Neuronal stem cell (in vitro differentiated cells): ENCODE measurements around the gene FBXO5. TPM values are rescaled to one million over a fixed set of nuclear protein-coding genes. Genes with fewer than 3 reads are reported as not detected.

Experiments used
- DNase-seq: peaks from one replicate; pipeline ENCODE4 v3.0.0-alpha.2; 2013; ENCODE audit warnings: low spot score
- H2AFZ ChIP-seq: one replicate; pipeline ENCODE4 v1.6.1; 2013; ENCODE audit warnings: mild to moderate bottlenecking, low read length, inconsistent platforms
- H2AK5ac ChIP-seq: 2 replicates; pipeline ENCODE4 v1.6.1; 2013; ENCODE audit warnings: low read depth, mild to moderate bottlenecking, inconsistent platforms, low read length, moderate library complexity, mixed read lengths
- H2BK120ac ChIP-seq: 2 replicates; pipeline ENCODE4 v1.6.1; 2013; ENCODE audit warnings: low read depth, mild to moderate bottlenecking, inconsistent platforms, low read length, moderate library complexity, mixed read lengths
- H2BK12ac ChIP-seq: one replicate; pipeline ENCODE4 v1.6.1; 2013; ENCODE audit warnings: low read length, inconsistent platforms
- H2BK15ac ChIP-seq: 2 replicates; pipeline ENCODE4 v1.6.1; 2013; ENCODE audit warnings: mild to moderate bottlenecking, low read length, inconsistent platforms, mixed read lengths
- H2BK5ac ChIP-seq: one replicate; pipeline ENCODE4 v1.6.1; 2013; ENCODE audit warnings: inconsistent platforms, mild to moderate bottlenecking, low read length, moderate library complexity
- H3K14ac ChIP-seq: one replicate; pipeline ENCODE4 v1.6.1; 2013; ENCODE audit warnings: low read length, inconsistent platforms
- H3K18ac ChIP-seq: 2 replicates; pipeline ENCODE4 v1.6.1; 2013; ENCODE audit warnings: low read length, inconsistent platforms
- H3K23ac ChIP-seq: 2 replicates; pipeline ENCODE4 v1.6.1; 2013; ENCODE audit warnings: low read depth, mild to moderate bottlenecking, mixed read lengths, low read length, inconsistent platforms; ENCODE audit not compliant: poor library complexity
- H3K27ac ChIP-seq: replicated peaks from 3 replicates; pipeline ENCODE4 v1.5.1; 2013; ENCODE audit warnings: low read length, inconsistent platforms
- H3K27me3 ChIP-seq, 3 experiments: 2 replicates each; pipeline ENCODE4 v1.6.1; 2013; ENCODE audit warnings: low read length in 3 of 3, mild to moderate bottlenecking in 2 of 3, inconsistent platforms in 1 of 3, low read depth in 1 of 3, mixed read lengths in 1 of 3, moderate library complexity in 1 of 3; ENCODE audit not compliant: control insufficient read depth in 3 of 3, insufficient read depth in 3 of 3
- H3K36me3 ChIP-seq, 2 donors: replicated peaks in 1 of 2; 2 replicates each; pipeline ENCODE4 v1.6.1; 2013; ENCODE audit warnings: low read length in 2 of 2; ENCODE audit not compliant: control insufficient read depth in 2 of 2, insufficient read depth in 2 of 2
- H3K4ac ChIP-seq: 2 replicates; pipeline ENCODE4 v1.6.1; 2013; ENCODE audit warnings: inconsistent platforms, mild to moderate bottlenecking, low read length, moderate library complexity
- H3K4me1 ChIP-seq, 2 donors: 1 replicate in 1 of 2; 2 replicates in 1 of 2; pipeline ENCODE4 v1.6.1; 2013; ENCODE audit warnings: low read length in 2 of 2, low read depth in 1 of 2; ENCODE audit not compliant: control insufficient read depth in 2 of 2, insufficient read depth in 1 of 2
- H3K4me2 ChIP-seq: one replicate; pipeline ENCODE4 v1.6.1; 2013; ENCODE audit warnings: mild to moderate bottlenecking, low read length, inconsistent platforms; ENCODE audit not compliant: insufficient read depth, poor library complexity, severe bottlenecking
- H3K4me3 ChIP-seq, 2 donors: 2 replicates each; pipeline ENCODE4 v1.5.1; 2013; ENCODE audit warnings: low read length in 2 of 2, mild to moderate bottlenecking in 2 of 2, inconsistent platforms in 1 of 2, moderate library complexity in 1 of 2
- H3K79me1 ChIP-seq: one replicate; pipeline ENCODE4 v1.6.1; 2013; ENCODE audit warnings: low read depth, mild to moderate bottlenecking, inconsistent platforms, low read length, moderate library complexity
- H3K9ac ChIP-seq: one replicate; pipeline ENCODE4 v1.6.1; 2013; ENCODE audit warnings: mild to moderate bottlenecking, low read depth, low read length, inconsistent platforms; ENCODE audit not compliant: poor library complexity
- H3K9me3 ChIP-seq, 2 donors: replicated peaks in 1 of 2; 2 replicates each; pipeline versions ENCODE3 to v1.6.1; 2013; ENCODE audit warnings: low read length in 2 of 2, mild to moderate bottlenecking in 2 of 2, inconsistent platforms in 1 of 2, low read depth in 1 of 2, mixed read lengths in 1 of 2, moderate library complexity in 1 of 2; ENCODE audit not compliant: control insufficient read depth in 2 of 2, insufficient read depth in 1 of 2
- H4K8ac ChIP-seq: one replicate; pipeline ENCODE4 v1.6.1; 2013; ENCODE audit warnings: low read depth, mild to moderate bottlenecking, inconsistent platforms, low read length, moderate library complexity
- H4K91ac ChIP-seq: one replicate; pipeline ENCODE4 v1.6.1; 2013; ENCODE audit warnings: low read length, low read depth, mild to moderate bottlenecking, inconsistent platforms; ENCODE audit not compliant: poor library complexity
- WGBS, 2 donors: extraction: QIAGEN DNeasy Blood & Tissue Kit; methylation state at CpG; one replicate each; pipeline ENCODE4 v1.1.7; 2013; ENCODE audit warnings: missing lambda C conversion rate in 2 of 2, mixed read lengths in 1 of 2; ENCODE audit not compliant: insufficient read length in 2 of 2, insufficient replicate concordance in 1 of 2; ENCODE audit errors: extremely low coverage in 2 of 2; 5-methylcytosine and 5-hydroxymethylcytosine counted together
- small RNA-seq: library from polyadenylated mRNA; stranded (forward); fragments of <200 nt; extraction: miRNeasy Mini kit (QIAGEN cat#:217004); gene quantifications from one replicate; pipeline ENCODE3, GENCODE V24; 2013; ENCODE audit not compliant: insufficient read depth

Gene FBXO5

GRCh38 chr6:152941746-152942145 lies 41.1 kb downstream of the FBXO5 start:
- Histone ChIP-seq H3K23ac (no peak overlapping the region), H3K4me2 (no peak overlapping the region), H2BK12ac (no peak overlapping the region), H4K8ac (no peak overlapping the region), H2AFZ (no peak overlapping the region), H3K27ac (no peak overlapping the region), H3K9me3 (no peaks in the 10 kb centered on the region), H2BK120ac (no peak overlapping the region), H2BK5ac (no peak overlapping the region), H3K27me3 (no peaks in the 10 kb centered on the region), H4K91ac (no peak overlapping the region), H3K14ac (no peak overlapping the region), H2AK5ac (no peak overlapping the region), H3K18ac (no peak overlapping the region), H3K4me3 (no peak overlapping the region), H3K79me1 (no peaks in the 10 kb centered on the region), H2BK15ac (no peak overlapping the region), H3K36me3 (no peaks in the 10 kb centered on the region), H3K4ac (no peak overlapping the region), H3K9ac (no peak overlapping the region), H3K4me1 (no peaks in the 10 kb centered on the region)
- no peak for DNase-seq

GRCh38 chr6:152932865-152933264 lies 50.0 kb downstream of the FBXO5 start:
- H3K36me3 ChIP-seq, result no peaks in the 10 kb centered on the region
- no peak overlapping the region for H3K23ac ChIP-seq
- H2BK12ac ChIP-seq, result no peak overlapping the region
- H2AK5ac ChIP-seq, result no peak overlapping the region
- H3K79me1 ChIP-seq, result no peaks in the 10 kb centered on the region
- no peak overlapping the region for H2BK15ac ChIP-seq
- H4K91ac ChIP-seq, result no peak overlapping the region
- no peaks in the 10 kb centered on the region for H3K4me1 ChIP-seq
- WGBS, 2 donors, result no CpG with 5 or more reads among the region's 3 CpGs
- no peak overlapping the region for H2AFZ ChIP-seq
- no peak overlapping the region for H3K18ac ChIP-seq
- DNase-seq, result no peak
- no peak overlapping the region for H3K4me2 ChIP-seq
- no peak overlapping the region for H2BK120ac ChIP-seq
- no peak overlapping the region for H3K14ac ChIP-seq
- H3K27me3 ChIP-seq, result no peaks in the 10 kb centered on the region
- H2BK5ac ChIP-seq, result no peak overlapping the region
- no peak overlapping the region for H3K9ac ChIP-seq
- no peak overlapping the region for H3K27ac ChIP-seq
- no peak overlapping the region for H3K4me3 ChIP-seq
- H3K9me3 ChIP-seq, result no peaks in the 10 kb centered on the region
- H4K8ac ChIP-seq, result no peak overlapping the region
- H3K4ac ChIP-seq, result no peak overlapping the region

GRCh38 chr6:152922706-152923105 lies 60.1 kb downstream of the FBXO5 start:
- DNase-seq, result no peak
- no peak overlapping the region for H3K4me3 ChIP-seq
- no peaks in the 10 kb centered on the region for H3K36me3 ChIP-seq
- H3K4ac ChIP-seq, result no peak overlapping the region
- no peak overlapping the region for H2AK5ac ChIP-seq
- no peak overlapping the region for H3K18ac ChIP-seq
- H4K91ac ChIP-seq, result no peak overlapping the region
- H2AFZ ChIP-seq, result no peak overlapping the region
- H2BK5ac ChIP-seq, result no peak overlapping the region
- no peak overlapping the region for H3K4me2 ChIP-seq
- WGBS, 2 donors, result no CpG with 5 or more reads among the region's 2 CpGs
- H3K27me3 ChIP-seq, result no peaks in the 10 kb centered on the region
- H3K9ac ChIP-seq, result no peak overlapping the region
- no peak overlapping the region for H3K27ac ChIP-seq
- H3K14ac ChIP-seq, result no peak overlapping the region
- H2BK12ac ChIP-seq, result no peak overlapping the region
- H2BK120ac ChIP-seq, result no peak overlapping the region
- no peaks in the 10 kb centered on the region for H3K4me1 ChIP-seq
- no peak overlapping the region for H3K23ac ChIP-seq
- no peaks in the 10 kb centered on the region for H3K79me1 ChIP-seq
- no peak overlapping the region for H4K8ac ChIP-seq
- no peaks in the 10 kb centered on the region for H3K9me3 ChIP-seq
- no peak overlapping the region for H2BK15ac ChIP-seq

Small RNA genes within 50 kb of the gene (small RNA-seq; reads per million reads assigned to genes)
- not detected for gene AL080276.1
